Measurements from ENCODE around the gene DNAJC1.
"Not testable (repeated sequence)": the region's sequence is repeated elsewhere in the genome, so short reads cannot be mapped to it uniquely, and the experiment has no call there.

Gene DNAJC1

DNA sequence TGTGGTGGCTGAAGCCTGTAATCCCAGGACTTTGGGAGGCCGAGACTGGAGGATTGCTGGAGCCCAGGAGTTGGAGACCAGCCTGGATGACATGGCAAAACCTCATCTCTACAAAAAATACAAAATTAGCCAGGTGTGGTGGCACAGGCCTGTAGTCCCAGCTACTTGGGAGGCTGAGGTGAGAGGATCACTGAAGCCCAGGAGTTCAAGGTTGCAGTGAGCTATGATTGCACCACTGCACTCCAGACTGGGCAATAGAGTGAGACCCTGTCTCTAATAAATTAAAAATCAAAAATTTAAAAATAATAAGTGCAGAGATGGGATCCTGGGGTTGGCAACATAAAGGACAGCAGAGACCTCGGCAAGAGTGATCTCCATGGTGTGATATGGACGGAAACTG lies 17.6 kb upstream of the DNAJC1 start:
- H3K9me3 Mint-ChIP-seq; ATAC-seq; H3K36me3 Mint-ChIP-seq; H3K27ac Mint-ChIP-seq; H3K4me3 Mint-ChIP-seq; DNase-seq (ENCODE audit: low spot score in 2 of 2): not testable (repeated sequence)
- peaks cover 18% of the 10 kb centered on the region for H3K4me1 Mint-ChIP-seq

DNA sequence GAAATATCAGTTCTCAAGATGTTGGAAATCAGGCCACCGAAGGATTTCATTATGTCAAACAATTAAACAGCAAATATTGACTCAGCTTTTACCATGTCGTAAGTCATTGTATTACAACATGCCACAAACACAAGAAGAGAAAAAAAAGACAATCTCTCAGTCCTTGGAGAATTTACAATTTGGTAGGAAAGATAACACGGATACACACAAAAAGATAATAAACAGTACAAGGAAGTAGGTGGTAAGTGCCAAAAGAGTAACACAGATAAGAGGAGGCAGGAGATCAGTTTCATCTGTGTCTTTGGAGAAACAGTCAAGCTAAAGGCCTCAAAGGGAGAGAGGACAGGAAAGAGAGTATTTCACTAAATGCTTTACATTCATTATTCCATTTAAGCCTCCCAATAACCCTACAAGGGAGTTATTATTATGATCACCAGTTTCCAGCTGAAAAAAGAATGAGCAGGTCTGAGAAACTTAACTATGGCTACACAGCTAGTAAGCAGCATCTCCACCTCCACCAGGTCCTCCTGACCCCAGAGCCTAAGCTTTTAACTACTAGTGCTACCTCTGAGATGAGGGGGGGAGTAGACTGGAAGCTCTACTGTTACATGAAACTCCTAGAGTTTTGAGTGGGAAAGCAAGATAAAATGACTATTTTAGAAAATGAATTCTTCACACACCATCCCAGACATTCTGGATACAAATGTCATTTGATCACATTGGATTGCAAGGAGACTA lies 13.9 kb upstream of the DNAJC1 start:
- H3K27ac Mint-ChIP-seq: no peak overlapping the region
- H3K9me3 Mint-ChIP-seq: no peaks in the 10 kb centered on the region

DNA sequence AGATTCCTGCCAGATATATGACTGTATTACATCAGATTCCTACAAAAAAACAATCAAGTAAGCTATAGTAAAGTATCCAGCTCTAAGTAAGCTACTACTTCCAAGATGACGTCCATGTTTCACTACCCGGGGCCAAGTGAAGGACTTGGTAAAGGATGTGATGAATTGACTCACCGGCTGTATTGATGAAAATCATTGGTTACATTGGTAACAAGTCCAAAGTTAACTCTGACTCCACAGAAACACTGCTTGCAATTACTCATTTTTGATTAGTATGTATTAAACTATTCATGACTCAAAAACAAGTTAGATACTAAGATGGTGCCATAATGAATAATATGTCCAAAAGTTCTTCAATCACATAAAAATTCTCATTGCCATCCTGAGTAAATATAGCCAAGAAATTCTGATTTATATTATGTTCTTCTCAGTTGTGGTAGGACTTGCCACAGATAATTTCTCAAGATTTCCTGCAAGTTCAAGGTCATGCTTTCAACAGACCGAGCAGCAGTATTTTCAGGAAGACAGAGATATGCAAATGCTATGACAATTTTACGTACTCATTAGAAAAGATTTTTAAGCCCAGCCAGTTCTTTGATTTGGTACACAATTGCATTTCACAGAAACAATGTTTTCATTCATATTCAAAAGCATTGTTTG lies 12.6 kb upstream of the DNAJC1 start:
- Mint-ChIP-seq H3K9me3 (no peaks in the 10 kb centered on the region), H3K4me1 (no peaks in the 10 kb centered on the region), H3K4me3 (no peak overlapping the region), H3K36me3 (no peaks in the 10 kb centered on the region), H3K27ac (no peak overlapping the region)
- no peak for DNase-seq (ENCODE audit: low spot score in 2 of 2)
- ATAC-seq: no peak

More for the DNA sequence above, 13.9 kb upstream of the DNAJC1 start:
- no peak for ATAC-seq
- Mint-ChIP-seq H3K4me3 (no peak overlapping the region), H3K4me1 (peaks cover 7% of the 10 kb centered on the region), H3K36me3 (no peaks in the 10 kb centered on the region)
- DNase-seq (ENCODE audit: low spot score in 2 of 2): no peak

GRCh38 chr10:22010973-22011408 lies 7.5 kb upstream of the DNAJC1 start:
- Mint-ChIP-seq H3K9me3 (no peaks in the 10 kb centered on the region), H3K36me3 (no peaks in the 10 kb centered on the region), H3K27ac (no peak overlapping the region), H3K4me3 (no peak overlapping the region), H3K4me1 (no peaks in the 10 kb centered on the region)
- ATAC-seq: no peak
- DNase-seq (ENCODE audit: low spot score in 2 of 2): no peak

- DNase-seq (ENCODE audit: low spot score in 2 of 2) (no peak), ATAC-seq (no peak)
- Mint-ChIP-seq H3K4me1 (no peaks in the 10 kb centered on the region), H3K27ac (no peak overlapping the region), H3K4me3 (no peak overlapping the region), H3K9me3 (no peaks in the 10 kb centered on the region), H3K36me3 (no peaks in the 10 kb centered on the region)
Measured at GRCh38 chr10:22010539-22010938, 7.0 kb upstream of the DNAJC1 start.

GRCh38 chr10:22006379-22006884 lies 2.9 kb upstream of the DNAJC1 start:
- Mint-ChIP-seq H3K4me3 (no peak overlapping the region), H3K36me3 (peaks cover 5% of the 10 kb centered on the region), H3K9me3 (no peaks in the 10 kb centered on the region), H3K27ac (no peak overlapping the region), H3K4me1 (peaks cover 15% of the 10 kb centered on the region)
- ATAC-seq (no peak), DNase-seq (ENCODE audit: low spot score in 2 of 2) (no peak)

DNA sequence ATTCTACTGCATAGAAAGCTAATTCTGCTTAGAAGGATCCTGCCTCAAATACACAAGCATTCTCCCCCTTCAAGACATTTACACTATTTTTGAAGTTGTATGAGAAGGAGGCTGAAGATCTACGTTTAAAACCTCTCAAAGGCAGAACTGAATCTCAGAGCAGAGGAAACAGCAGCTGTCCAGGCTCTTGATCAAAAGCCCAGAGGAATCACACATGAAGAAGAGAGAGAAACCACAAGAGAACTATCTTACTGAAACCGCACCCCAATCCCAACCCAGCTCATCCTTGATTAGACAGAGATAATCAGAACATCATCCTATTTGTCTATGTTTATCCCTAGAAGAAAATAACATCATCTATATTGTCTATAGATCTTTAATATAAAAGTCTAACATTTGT lies 2.2 kb upstream of the DNAJC1 start:
- H3K9me3 Mint-ChIP-seq: no peaks in the 10 kb centered on the region
- no peak overlapping the region for H3K4me3 Mint-ChIP-seq
- peaks cover 22% of the 10 kb centered on the region for H3K4me1 Mint-ChIP-seq
- no peak for ATAC-seq
- H3K36me3 Mint-ChIP-seq: peaks cover 5% of the 10 kb centered on the region
- no peak for DNase-seq (ENCODE audit: low spot score in 2 of 2)
- no peak overlapping the region for H3K27ac Mint-ChIP-seq

- peaks cover 5% of the 10 kb centered on the region for H3K36me3 Mint-ChIP-seq
- ATAC-seq (no peak), DNase-seq (ENCODE audit: low spot score in 2 of 2) (no peak)
- peak overlapping the region; percentile 80 for H3K4me3 Mint-ChIP-seq
- H3K9me3 Mint-ChIP-seq: no peaks in the 10 kb centered on the region
- peak overlapping the region; percentile 89 for H3K27ac Mint-ChIP-seq
- H3K4me1 Mint-ChIP-seq: peaks cover 39% of the 10 kb centered on the region
Measured at GRCh38 chr10:22003964-22004281, 393 bp upstream of the DNAJC1 start.

- H3K27ac Mint-ChIP-seq: peak overlapping the region; percentile 89
- peaks cover 5% of the 10 kb centered on the region for H3K36me3 Mint-ChIP-seq
- no peak for DNase-seq (ENCODE audit: low spot score in 2 of 2)
- H3K9me3 Mint-ChIP-seq: no peaks in the 10 kb centered on the region
- peak; percentile 38 for ATAC-seq
- H3K4me1 Mint-ChIP-seq: peaks cover 46% of the 10 kb centered on the region
- peak overlapping the region; percentile 80 for H3K4me3 Mint-ChIP-seq
Measured at GRCh38 chr10:22002591-22003176, 846 bp downstream of the DNAJC1 start.

- DNase-seq (ENCODE audit: low spot score in 2 of 2): no peak
- no peak for ATAC-seq
- Mint-ChIP-seq H3K27ac (no peak overlapping the region), H3K4me3 (no peak overlapping the region), H3K36me3 (no peaks in the 10 kb centered on the region), H3K9me3 (no peaks in the 10 kb centered on the region), H3K4me1 (peaks cover 38% of the 10 kb centered on the region)
Measured at GRCh38 chr10:21995557-21995956, 8.0 kb downstream of the DNAJC1 start.

GRCh38 chr10:21993360-21994001 lies 10.0 kb downstream of the DNAJC1 start:
- peaks cover 28% of the 10 kb centered on the region for H3K4me1 Mint-ChIP-seq
- no peaks in the 10 kb centered on the region for H3K9me3 Mint-ChIP-seq
- no peaks in the 10 kb centered on the region for H3K36me3 Mint-ChIP-seq
- no peak overlapping the region for H3K27ac Mint-ChIP-seq
- ATAC-seq: no peak
- no peak for DNase-seq (ENCODE audit: low spot score in 2 of 2)
- H3K4me3 Mint-ChIP-seq: no peak overlapping the region

DNA sequence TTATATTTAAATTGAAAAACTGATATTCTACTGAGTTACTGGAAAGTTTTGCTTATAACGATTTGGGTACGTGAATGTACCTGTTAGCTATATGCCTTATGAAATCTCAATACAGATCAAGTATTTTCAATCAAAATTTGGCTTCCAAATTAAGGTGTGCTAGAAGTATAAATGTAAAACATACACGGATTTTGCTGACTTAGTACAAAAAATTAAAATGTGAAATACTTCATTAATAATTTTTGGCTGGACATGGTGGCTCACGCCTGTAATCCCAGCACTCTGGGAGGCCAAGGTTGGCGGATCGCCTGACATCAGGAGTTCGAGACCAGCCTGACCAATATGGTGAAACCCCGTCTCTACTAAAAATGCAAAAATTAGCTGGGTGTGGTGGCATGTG lies 11.7 kb downstream of the DNAJC1 start:
- H3K4me3 Mint-ChIP-seq: no peak overlapping the region

DNA sequence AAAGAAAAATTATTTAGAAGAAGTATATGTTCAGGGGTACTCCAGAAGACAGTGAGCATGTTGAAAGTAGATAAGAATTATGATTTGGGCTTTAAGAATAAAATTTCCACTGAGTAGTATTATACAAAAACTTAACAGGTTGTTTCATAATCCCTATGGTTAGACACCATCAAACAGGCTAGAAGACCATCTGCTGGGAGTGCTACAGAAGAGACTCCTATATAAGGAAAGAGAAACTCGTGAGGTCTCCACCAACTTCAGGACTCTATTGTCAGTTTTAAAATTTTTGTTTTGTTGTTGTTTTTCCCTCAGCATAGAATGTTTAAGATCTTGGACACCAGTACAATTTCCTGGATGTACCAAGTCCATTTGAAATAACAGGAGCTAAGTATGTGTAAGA lies 13.1 kb downstream of the DNAJC1 start:
- no peak for ATAC-seq
- no peak for DNase-seq (ENCODE audit: low spot score in 2 of 2)
- Mint-ChIP-seq H3K9me3 (no peaks in the 10 kb centered on the region), H3K4me3 (no peak overlapping the region), H3K4me1 (peaks cover 17% of the 10 kb centered on the region), H3K27ac (no peak overlapping the region), H3K36me3 (no peaks in the 10 kb centered on the region)

More for the DNA sequence above, 11.7 kb downstream of the DNAJC1 start:
- H3K9me3 Mint-ChIP-seq: no peaks in the 10 kb centered on the region
- H3K27ac Mint-ChIP-seq: no peak overlapping the region
- no peaks in the 10 kb centered on the region for H3K36me3 Mint-ChIP-seq
- ATAC-seq (no peak), DNase-seq (ENCODE audit: low spot score in 2 of 2) (no peak)
- H3K4me1 Mint-ChIP-seq: peaks cover 20% of the 10 kb centered on the region

DNA sequence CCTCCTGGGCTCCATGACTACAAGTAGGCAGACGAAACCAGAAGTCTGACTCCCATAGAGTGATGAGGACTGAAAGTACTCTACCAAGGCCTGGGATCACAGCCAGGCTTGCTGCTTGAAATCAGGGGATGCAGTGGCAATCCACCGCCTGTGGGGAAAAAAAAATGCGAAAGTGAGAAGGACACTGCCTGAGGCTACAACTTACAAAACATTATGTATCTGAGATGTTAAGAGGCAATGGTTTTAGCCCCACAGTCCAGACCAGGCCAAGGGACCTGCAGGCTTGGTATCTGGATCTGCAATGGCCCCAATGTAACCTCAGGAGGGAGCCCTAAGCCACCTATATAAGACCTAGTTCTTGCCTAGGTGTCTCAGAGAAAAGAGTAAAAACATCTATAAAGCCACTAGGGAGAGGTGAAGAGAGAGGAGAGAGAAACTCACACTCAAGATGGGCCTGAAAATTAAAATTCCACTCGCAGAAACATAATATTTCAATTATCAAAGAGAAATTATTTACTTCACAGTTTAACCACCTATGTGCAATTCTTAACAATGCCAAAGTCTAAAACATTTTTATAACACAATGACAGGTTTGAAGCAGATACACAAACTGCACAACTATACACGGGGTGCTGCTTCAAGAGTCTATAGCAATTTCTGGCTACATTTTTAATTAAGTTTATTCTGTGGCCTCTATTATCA lies 13.9 kb downstream of the DNAJC1 start:
- no peak overlapping the region for H3K4me3 Mint-ChIP-seq
- ATAC-seq: peak; percentile 78
- no peak overlapping the region for H3K27ac Mint-ChIP-seq
- peak in 1 of 2 donors; percentile 55 for DNase-seq (ENCODE audit: low spot score in 2 of 2)
- H3K4me1 Mint-ChIP-seq: peaks cover 21% of the 10 kb centered on the region
- H3K36me3 Mint-ChIP-seq: no peaks in the 10 kb centered on the region
- no peaks in the 10 kb centered on the region for H3K9me3 Mint-ChIP-seq

- Mint-ChIP-seq H3K27ac (no peak overlapping the region), H3K4me3 (no peak overlapping the region), H3K9me3 (no peaks in the 10 kb centered on the region), H3K4me1 (peaks cover 34% of the 10 kb centered on the region), H3K36me3 (no peaks in the 10 kb centered on the region)
- DNase-seq (ENCODE audit: low spot score in 2 of 2): no peak
- no peak for ATAC-seq
Measured at GRCh38 chr10:21985541-21985940, 18.0 kb downstream of the DNAJC1 start.
